ENCODE measurements around the gene FCMR.

The FCMR gene

DNA sequence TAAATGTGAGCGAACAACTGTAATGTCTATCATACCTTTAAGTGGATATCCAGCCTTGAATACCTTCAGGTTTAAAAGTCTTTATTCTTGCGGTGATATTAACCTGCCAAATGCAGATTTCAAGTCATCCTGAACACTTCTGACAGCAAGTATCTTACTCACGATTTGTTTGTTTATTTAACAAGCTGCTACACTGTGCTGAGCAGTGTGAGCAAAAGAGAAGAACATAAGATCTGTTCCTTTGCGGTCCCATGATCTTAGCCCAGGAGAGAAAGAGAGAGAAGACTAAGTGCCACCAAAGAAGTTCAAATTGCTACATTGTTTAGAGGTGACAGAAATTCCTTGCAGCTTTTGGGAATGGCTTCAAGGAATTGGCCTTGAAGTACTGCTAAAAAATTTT is 34.0 kb downstream of the FCMR start:
- no peak for TF ChIP-seq POLR2A (IDR thresholded peaks at IDR 0.05; ENCODE audit: low read depth, low read length)
- TF ChIP-seq PAX5 (IDR thresholded peaks at IDR 0.05; ENCODE audit: insufficient read depth, low read length, severe bottlenecking) = no peak
- no peak for DNase-seq (ENCODE audit: insufficient read length, low spot score)
- no peak for FAIRE-seq

DNA sequence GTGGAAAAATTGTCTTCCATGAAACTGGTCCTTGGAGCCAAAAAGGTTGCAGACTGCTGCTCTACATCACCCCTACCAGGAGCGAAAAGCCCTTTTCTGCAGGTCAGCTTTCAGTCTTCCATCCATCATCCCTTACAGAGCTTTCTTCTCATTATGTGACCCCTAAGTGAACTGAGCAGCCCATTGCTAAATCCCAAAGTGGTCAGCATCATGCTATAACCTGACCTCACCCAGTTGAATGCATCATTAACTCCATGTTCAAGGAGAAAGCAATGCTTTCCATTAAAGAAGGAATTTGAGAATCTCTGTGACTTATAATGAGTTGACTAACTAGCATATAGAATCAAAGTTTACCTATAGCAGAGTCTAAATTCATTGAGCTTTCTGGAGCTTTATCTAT is 34.9 kb downstream of the FCMR start:
- TF ChIP-seq POLR2AphosphoS5 (IDR thresholded peaks at IDR 0.05; ENCODE audit: low read depth, low read length) (no peak), SPI1 (IDR thresholded peaks at IDR 0.05; ENCODE audit: low read depth, low read length) (no peak), PAX5 (IDR thresholded peaks at IDR 0.05; ENCODE audit: insufficient read depth, low read length, severe bottlenecking) (no peak), POU2F2 (IDR thresholded peaks at IDR 0.05; ENCODE audit: low read depth, low read length) (no peak), TAF1 (IDR thresholded peaks at IDR 0.05; ENCODE audit: low read depth, low read length) (no peak), POLR2A (IDR thresholded peaks at IDR 0.05; ENCODE audit: low read depth, low read length) (no peak)
- FAIRE-seq (no peak), DNase-seq (ENCODE audit: insufficient read length, low spot score) (no peak)

DNA sequence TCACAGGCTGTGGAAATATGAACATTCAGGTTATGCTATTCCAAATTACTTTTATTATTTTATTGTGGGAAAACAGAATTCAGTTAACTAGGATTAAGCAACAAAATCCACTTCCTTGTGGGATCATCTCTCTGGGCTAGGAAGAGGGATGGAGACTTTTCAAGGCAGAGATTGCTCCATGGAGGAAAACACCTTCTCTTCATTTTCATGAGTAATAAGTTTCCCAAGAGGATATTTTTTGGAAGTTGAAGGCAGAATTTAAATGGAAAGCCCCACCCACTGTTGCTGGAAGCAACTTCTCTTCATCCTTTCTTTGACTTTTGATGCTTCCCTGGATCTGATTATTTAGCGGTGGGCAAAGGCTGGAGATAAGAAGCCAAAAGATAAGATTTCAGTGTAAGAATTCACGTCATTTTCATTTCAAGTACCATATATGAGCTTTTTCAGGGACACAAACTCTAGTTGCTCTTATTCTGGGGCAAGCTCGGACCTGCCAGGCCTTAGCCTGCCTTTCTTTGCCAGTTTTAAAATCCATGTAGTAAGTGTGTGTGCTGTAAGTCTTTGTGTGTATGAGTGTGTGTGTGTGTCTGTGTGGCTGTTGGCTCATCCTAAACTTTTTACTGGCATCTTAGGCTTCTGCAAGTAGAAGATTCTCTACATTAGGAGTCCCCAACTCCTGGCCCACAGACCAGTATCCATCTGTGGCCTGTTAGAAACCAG is 36.2 kb downstream of the FCMR start:
- DNase-seq (ENCODE audit: insufficient read length, low spot score) (no peak), FAIRE-seq (no peak)
- TF ChIP-seq POU2F2 (IDR thresholded peaks at IDR 0.05; ENCODE audit: low read depth, low read length) (no peak), POLR2AphosphoS5 (IDR thresholded peaks at IDR 0.05; ENCODE audit: low read depth, low read length) (no peak), SPI1 (IDR thresholded peaks at IDR 0.05; ENCODE audit: low read depth, low read length) (no peak), POLR2A (IDR thresholded peaks at IDR 0.05; ENCODE audit: low read depth, low read length) (no peak), PAX5 (IDR thresholded peaks at IDR 0.05; ENCODE audit: insufficient read depth, low read length, severe bottlenecking) (no peak), TAF1 (IDR thresholded peaks at IDR 0.05; ENCODE audit: low read depth, low read length) (no peak)

DNA sequence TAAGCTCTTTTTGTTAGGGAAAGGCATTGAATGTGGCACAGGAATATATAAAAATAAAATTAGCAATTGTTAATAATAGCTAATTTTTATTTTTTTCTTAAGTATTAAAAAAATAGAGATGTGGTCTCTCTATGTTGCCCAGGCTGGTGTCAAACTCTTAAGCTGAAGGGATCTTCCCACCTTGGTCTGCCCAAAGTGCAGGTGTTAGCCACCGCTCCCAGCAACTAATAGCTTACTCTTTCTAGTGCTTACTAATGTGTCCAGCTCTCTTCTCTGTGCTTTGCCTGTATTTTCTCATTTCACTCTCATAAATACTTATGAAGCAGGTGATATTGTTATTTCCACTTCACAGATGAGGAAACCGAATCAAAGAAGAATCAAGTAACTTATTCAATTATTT is 37.9 kb downstream of the FCMR start:
- no peak for TF ChIP-seq POU2F2 (IDR thresholded peaks at IDR 0.05; ENCODE audit: low read depth, low read length)
- no peak for TF ChIP-seq SPI1 (IDR thresholded peaks at IDR 0.05; ENCODE audit: low read depth, low read length)
- no peak for TF ChIP-seq PAX5 (IDR thresholded peaks at IDR 0.05; ENCODE audit: insufficient read depth, low read length, severe bottlenecking)
- TF ChIP-seq POLR2AphosphoS5 (IDR thresholded peaks at IDR 0.05; ENCODE audit: low read depth, low read length) = no peak
- DNase-seq (ENCODE audit: insufficient read length, low spot score) (no peak), FAIRE-seq (no peak)

DNA sequence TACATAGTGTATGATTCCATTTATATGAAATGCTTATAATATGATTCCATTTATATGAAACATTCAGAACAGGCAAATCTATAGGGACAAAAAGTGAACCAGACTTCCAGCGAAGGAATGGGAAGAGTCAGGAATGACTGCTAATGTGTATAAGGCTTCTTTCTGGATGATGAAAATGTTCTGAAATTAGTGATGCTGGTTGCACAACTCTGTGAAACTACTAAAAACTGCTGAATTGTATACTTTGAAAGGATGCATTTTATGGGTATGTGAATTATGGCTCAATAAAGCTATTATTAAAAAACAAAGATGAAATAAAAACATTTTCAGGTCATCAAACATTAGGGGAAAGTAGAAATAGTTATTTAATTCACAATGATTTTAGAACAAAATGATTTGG is 38.6 kb downstream of the FCMR start:
- TF ChIP-seq SPI1 (IDR thresholded peaks at IDR 0.05; ENCODE audit: low read depth, low read length) (no peak), PAX5 (IDR thresholded peaks at IDR 0.05; ENCODE audit: insufficient read depth, low read length, severe bottlenecking) (no peak), POLR2AphosphoS5 (IDR thresholded peaks at IDR 0.05; ENCODE audit: low read depth, low read length) (no peak), POLR2A (IDR thresholded peaks at IDR 0.05; ENCODE audit: low read depth, low read length) (no peak), POU2F2 (IDR thresholded peaks at IDR 0.05; ENCODE audit: low read depth, low read length) (no peak), TAF1 (IDR thresholded peaks at IDR 0.05; ENCODE audit: low read depth, low read length) (no peak)
- DNase-seq (ENCODE audit: insufficient read length, low spot score) (no peak), FAIRE-seq (no peak)

DNA sequence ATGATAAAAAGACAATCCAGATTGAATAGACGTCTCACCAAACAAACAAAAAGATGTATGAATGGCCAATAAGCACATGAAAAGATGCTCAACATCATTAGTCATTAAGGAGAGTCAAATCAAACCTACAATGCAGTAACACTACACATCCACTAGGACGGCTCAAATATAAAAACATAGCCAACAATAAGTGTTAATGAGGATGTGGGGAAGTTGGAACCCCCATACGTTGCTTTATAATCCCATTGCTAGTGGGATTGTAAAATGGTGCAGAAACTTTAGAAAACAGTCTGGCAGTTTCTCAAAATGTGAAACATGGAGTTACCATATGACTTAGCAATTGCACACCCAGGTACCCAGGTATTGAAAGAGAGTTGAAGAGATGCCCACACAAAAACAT is 39.2 kb downstream of the FCMR start:
- no peak for FAIRE-seq
- no peak for DNase-seq (ENCODE audit: insufficient read length, low spot score)
- TF ChIP-seq TAF1 (IDR thresholded peaks at IDR 0.05; ENCODE audit: low read depth, low read length) (no peak), PAX5 (IDR thresholded peaks at IDR 0.05; ENCODE audit: insufficient read depth, low read length, severe bottlenecking) (no peak), POU2F2 (IDR thresholded peaks at IDR 0.05; ENCODE audit: low read depth, low read length) (no peak), POLR2AphosphoS5 (IDR thresholded peaks at IDR 0.05; ENCODE audit: low read depth, low read length) (no peak)

DNA sequence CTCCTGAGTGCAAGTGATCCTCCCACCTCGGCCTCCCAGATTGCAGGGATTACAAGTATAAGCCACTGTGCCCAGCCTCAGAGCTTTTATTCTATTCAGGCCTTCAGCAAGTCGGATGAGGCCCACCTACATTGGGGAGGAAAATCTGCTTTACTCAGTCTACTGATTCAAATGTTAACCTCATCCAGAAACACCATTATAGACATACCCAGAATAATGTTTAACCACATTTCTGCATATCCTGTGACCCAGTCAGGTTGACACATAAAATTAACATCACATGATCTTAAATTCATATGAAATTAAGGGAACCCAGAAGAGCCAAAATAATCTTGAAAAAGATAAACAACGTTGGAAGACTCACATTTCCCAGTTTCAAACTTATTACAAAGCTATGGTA is 41.4 kb downstream of the FCMR start:
- no peak for TF ChIP-seq POLR2A (IDR thresholded peaks at IDR 0.05; ENCODE audit: low read depth, low read length)
- no peak for TF ChIP-seq POLR2AphosphoS5 (IDR thresholded peaks at IDR 0.05; ENCODE audit: low read depth, low read length)
- TF ChIP-seq PAX5 (IDR thresholded peaks at IDR 0.05; ENCODE audit: insufficient read depth, low read length, severe bottlenecking) = no peak
- no peak for TF ChIP-seq POU2F2 (IDR thresholded peaks at IDR 0.05; ENCODE audit: low read depth, low read length)
- TF ChIP-seq TAF1 (IDR thresholded peaks at IDR 0.05; ENCODE audit: low read depth, low read length) = no peak
- TF ChIP-seq SPI1 (IDR thresholded peaks at IDR 0.05; ENCODE audit: low read depth, low read length) = no peak
- no peak for FAIRE-seq
- no peak for DNase-seq (ENCODE audit: insufficient read length, low spot score)

DNA sequence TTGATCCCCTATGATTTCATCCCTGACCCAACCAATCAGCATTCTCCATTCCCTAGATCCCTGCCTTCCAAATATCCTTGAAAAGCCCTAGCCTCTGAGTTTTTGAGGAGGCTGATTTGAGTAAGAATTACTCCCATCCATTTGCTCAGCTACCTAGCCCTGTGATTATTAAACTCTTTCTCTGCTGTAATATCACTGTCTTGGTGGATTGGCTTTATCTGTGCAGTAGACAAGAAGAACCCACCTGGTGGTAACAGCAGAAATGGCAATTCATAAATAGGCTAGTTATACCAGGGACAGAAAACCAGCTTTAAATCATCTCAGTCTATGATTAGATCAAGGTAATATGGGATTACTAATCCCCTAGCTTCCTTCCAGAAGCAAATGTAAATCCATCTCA is 43.3 kb downstream of the FCMR start:
- DNase-seq (ENCODE audit: insufficient read length, low spot score) (no peak), FAIRE-seq (no peak)
- TF ChIP-seq POLR2AphosphoS5 (IDR thresholded peaks at IDR 0.05; ENCODE audit: low read depth, low read length) (no peak), POLR2A (IDR thresholded peaks at IDR 0.05; ENCODE audit: low read depth, low read length) (no peak), POU2F2 (IDR thresholded peaks at IDR 0.05; ENCODE audit: low read depth, low read length) (no peak), SPI1 (IDR thresholded peaks at IDR 0.05; ENCODE audit: low read depth, low read length) (no peak), PAX5 (IDR thresholded peaks at IDR 0.05; ENCODE audit: insufficient read depth, low read length, severe bottlenecking) (no peak), TAF1 (IDR thresholded peaks at IDR 0.05; ENCODE audit: low read depth, low read length) (no peak)

DNA sequence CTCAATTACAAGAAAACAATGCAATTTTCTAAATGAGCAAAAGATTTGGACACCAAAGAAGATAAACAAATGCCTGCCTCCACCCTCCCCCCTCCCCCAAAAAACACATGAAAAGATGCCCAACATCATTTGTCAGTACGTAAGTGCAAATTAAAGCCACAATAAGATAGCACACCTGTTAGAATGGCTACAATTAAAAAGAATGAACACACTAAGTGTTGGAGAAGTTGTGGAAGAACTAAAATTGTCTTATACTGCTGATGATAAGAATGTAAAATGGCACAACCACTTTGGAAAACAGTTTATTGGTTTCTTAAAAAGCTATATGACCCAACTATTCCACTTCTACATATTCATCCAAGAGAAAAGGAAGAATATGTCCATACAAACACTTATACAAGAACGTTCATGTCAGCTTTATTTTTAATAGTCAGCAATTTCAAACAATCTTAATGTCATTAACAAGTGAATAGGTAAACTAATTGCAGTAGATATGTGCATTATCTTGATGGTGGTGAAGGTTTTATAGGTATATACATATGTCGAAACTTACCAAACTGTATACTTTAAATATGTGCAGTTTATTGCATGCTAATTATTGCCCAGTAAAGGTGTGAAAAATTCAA is 45.9 kb downstream of the FCMR start:
- FAIRE-seq (no peak), DNase-seq (ENCODE audit: insufficient read length, low spot score) (no peak)
- TF ChIP-seq POLR2A (IDR thresholded peaks at IDR 0.05; ENCODE audit: low read depth, low read length) = no peak
- no peak for TF ChIP-seq TAF1 (IDR thresholded peaks at IDR 0.05; ENCODE audit: low read depth, low read length)

DNA sequence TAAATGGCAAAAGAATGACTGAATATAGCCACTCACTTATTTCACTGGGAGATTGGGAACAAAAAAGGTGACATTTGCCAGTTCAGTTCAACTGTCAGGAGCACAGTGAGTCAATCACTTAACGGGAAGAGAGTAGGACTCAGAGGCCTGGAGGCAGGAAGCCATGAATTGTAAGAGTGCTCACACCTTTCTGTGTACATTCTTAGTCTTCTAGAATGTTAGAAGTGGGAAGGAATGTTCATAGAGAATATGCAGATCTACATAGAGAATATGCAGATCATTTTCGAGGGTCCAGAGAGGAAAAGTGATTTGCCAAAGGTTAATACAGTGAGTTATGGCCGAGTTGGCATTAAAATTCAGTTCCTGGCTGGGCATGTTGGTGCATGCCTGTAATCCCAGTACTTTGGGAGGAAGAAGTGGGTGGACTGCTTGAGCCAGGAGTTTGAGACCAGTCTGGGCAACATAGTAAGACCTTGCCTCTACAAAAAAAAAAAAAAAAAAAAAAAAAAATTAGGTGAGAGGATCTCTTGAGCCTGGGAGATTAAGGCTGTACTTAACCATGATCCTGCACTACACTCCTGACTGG is 48.0 kb downstream of the FCMR start:
- TF ChIP-seq POLR2AphosphoS5 (IDR thresholded peaks at IDR 0.05; ENCODE audit: low read depth, low read length) (no peak), PAX5 (IDR thresholded peaks at IDR 0.05; ENCODE audit: insufficient read depth, low read length, severe bottlenecking) (no peak)
- FAIRE-seq (no peak), DNase-seq (ENCODE audit: insufficient read length, low spot score) (no peak)

All from GM12891 (cell line).